Neural cell (in vitro differentiated cells): ENCODE results near the gene STIM2. TPM values are rescaled to one million over a fixed set of nuclear protein-coding genes. Genes with fewer than 3 reads are reported as not detected.
A peak's percentile ranks its signal among the peaks of the same experiment; 100 is the strongest.
"Not testable (repeated sequence)": the region's sequence is repeated elsewhere in the genome, so short reads cannot be mapped to it uniquely, and the experiment has no call there.

Experiments used
- H2AFZ ChIP-seq: fragments of 200-600, 300-800 bp; sonication (generic), shearing (Covaris generic); 2 replicates; pipeline ENCODE4 v1.6.0; 2014; ENCODE audit warnings: low read depth, mild to moderate bottlenecking, antibody characterized with exemption, low read length, moderate library complexity
- H3F3A ChIP-seq: fragments of 200-600 bp; shearing (Covaris generic); 2 replicates; pipeline ENCODE4 v1.6.1; 2016; ENCODE audit warnings: mild to moderate bottlenecking, moderate library complexity, mixed read lengths, antibody characterized with exemption, low read length; ENCODE audit not compliant: insufficient read depth, poor library complexity, severe bottlenecking
- H3K27ac ChIP-seq: fragments of 200-600, 300-800 bp; sonication (generic), shearing (Covaris generic); 2 replicates; pipeline ENCODE4 v1.5.1; 2014; ENCODE audit warnings: mild to moderate bottlenecking, low read length, moderate library complexity
- H3K27me3 ChIP-seq: fragments of 300-800, 200-600 bp; sonication (generic), shearing (Covaris generic); 2 replicates; pipeline ENCODE4 v1.6.0; 2014; ENCODE audit warnings: mild to moderate bottlenecking, low read depth, low read length, moderate library complexity; ENCODE audit not compliant: insufficient read depth
- H3K36me3 ChIP-seq: fragments of 300-800, 200-600 bp; sonication (generic), shearing (Covaris generic); 2 replicates; pipeline ENCODE4 v1.5.1; 2014; ENCODE audit warnings: mild to moderate bottlenecking, antibody characterized with exemption, low read length, moderate library complexity; ENCODE audit not compliant: insufficient read depth
- H3K4me2 ChIP-seq: fragments of 300-800, 200-600 bp; sonication (generic), shearing (Covaris generic); 2 replicates; pipeline ENCODE4 v1.6.0; 2014; ENCODE audit warnings: mild to moderate bottlenecking, low read length
- H3K4me3 ChIP-seq: fragments of 300-800, 200-600 bp; sonication (generic), shearing (Covaris generic); 2 replicates; pipeline ENCODE4 v1.5.1; 2014; ENCODE audit warnings: mild to moderate bottlenecking, low read length, moderate library complexity
- H3K79me2 ChIP-seq: fragments of 200-600 bp; shearing (Covaris generic); replicated peaks from 2 replicates; pipeline ENCODE4 v1.6.0; 2014; ENCODE audit warnings: mild to moderate bottlenecking, low read length, moderate library complexity; ENCODE audit not compliant: insufficient read depth
- H3K9ac ChIP-seq: fragments of 300-800, 200-600 bp; sonication (generic), shearing (Covaris generic); 2 replicates; pipeline ENCODE4 v1.6.1; 2016; ENCODE audit warnings: mild to moderate bottlenecking, low read length, mixed read lengths
- H3K9me2 ChIP-seq: fragments of 200-600 bp; shearing (Covaris generic); 2 replicates; pipeline ENCODE4 v1.6.1; 2016; ENCODE audit warnings: mild to moderate bottlenecking, low read length, mixed read lengths; ENCODE audit not compliant: insufficient read depth
- H3K9me3 ChIP-seq: fragments of 200-600, 300-800 bp; sonication (generic), shearing (Covaris generic); 2 replicates; pipeline ENCODE4 v1.6.1; 2016; ENCODE audit warnings: mild to moderate bottlenecking, mixed run types, low read length, moderate library complexity, mixed read lengths
- H4K20me1 ChIP-seq: fragments of 200-600 bp; shearing (Covaris generic); 2 replicates; pipeline ENCODE4 v1.6.1; 2016; ENCODE audit warnings: mild to moderate bottlenecking, mixed run types; ENCODE audit not compliant: insufficient read depth
- CTCF ChIP-seq: fragments of 450-650 bp; IDR thresholded peaks from 2 replicates; pipeline ENCODE4 v1.5.1; 2014; ENCODE audit warnings: antibody characterized with exemption, mild to moderate bottlenecking, moderate library complexity; ENCODE audit not compliant: poor library complexity, severe bottlenecking
- EP300 ChIP-seq: fragments of 450-650 bp; conservative IDR thresholded peaks from 2 replicates; pipeline ENCODE4 v1.6.1; 2014; ENCODE audit warnings: antibody characterized with exemption, mild to moderate bottlenecking, moderate library complexity; ENCODE audit not compliant: poor library complexity, severe bottlenecking
- EZH2 ChIP-seq: fragments of 200-600, 300-800 bp; shearing (Covaris generic), sonication (generic); IDR thresholded peaks from 2 replicates; pipeline ENCODE4 v1.6.1; 2014; ENCODE audit warnings: antibody characterized with exemption, low read length, borderline replicate concordance, mild to moderate bottlenecking; ENCODE audit not compliant: insufficient read depth, poor library complexity, severe bottlenecking
- MXI1 ChIP-seq: fragments of 450-650 bp; conservative IDR thresholded peaks from 2 replicates; pipeline ENCODE4 v1.6.1; 2014; ENCODE audit warnings: antibody characterized with exemption, mild to moderate bottlenecking; ENCODE audit not compliant: poor library complexity, severe bottlenecking
- POLR2AphosphoS5 ChIP-seq: IDR thresholded peaks from 2 replicates; pipeline ENCODE4 v1.6.1; 2012
- RAD21 ChIP-seq: fragments of 450-650 bp; conservative IDR thresholded peaks from 2 replicates; pipeline ENCODE4 v1.6.1; 2014; ENCODE audit warnings: antibody characterized with exemption, mild to moderate bottlenecking, moderate library complexity
- REST ChIP-seq: IDR thresholded peaks from 2 replicates; pipeline ENCODE4 v1.6.1; 2012; ENCODE audit warnings: borderline replicate concordance
- SMC3 ChIP-seq: fragments of 450-650 bp; conservative IDR thresholded peaks from 2 replicates; pipeline ENCODE4 v1.6.1; 2014; ENCODE audit warnings: antibody characterized with exemption, mild to moderate bottlenecking, moderate library complexity; ENCODE audit not compliant: poor library complexity
- TAF1 ChIP-seq: IDR thresholded peaks from 2 replicates; pipeline ENCODE4 v1.6.1; 2012; ENCODE audit warnings: low read depth
- polyA minus RNA-seq: library from RNA; depleted of rRNA, polyadenylated mRNA; stranded (reverse); fragments of >200 nt; gene quantifications from 2 replicates; pipeline ENCODE4 v1.2.3, GENCODE V29; 2014
- polyA plus RNA-seq: library from polyadenylated mRNA; depleted of rRNA; stranded (reverse); fragments of >200 nt; gene quantifications from 2 replicates; pipeline ENCODE4 v1.2.3, GENCODE V29; 2014

STIM2 gene
- polyA plus RNA-seq (16.9 and 25.3 TPM in 2 replicates), polyA minus RNA-seq (33.7 and 37.7 TPM in 2 replicates)

GRCh38 chr4:26860157-26860921, at the start of gene STIM2:
TSS of gene STIM2 (plus strand) at chr4:26860841.
- Histone ChIP-seq H3K27me3 (no peaks in the 10 kb centered on the region), H3K36me3 (no peaks in the 10 kb centered on the region), H3K4me2 (peak within 1 kb of the TSS; percentile 92), H3K79me2 (peaks cover 29% of the 10 kb centered on the region), H3K9me3 (no peaks in the 10 kb centered on the region), H3F3A (no peaks in the 10 kb centered on the region), H4K20me1 (no peaks in the 10 kb centered on the region), H2AFZ (peak within 1 kb of the TSS; percentile 62), H3K9me2 (no peaks in the 10 kb centered on the region), H3K9ac (peak within 1 kb of the TSS; percentile 80), H3K4me3 (peak within 1 kb of the TSS; percentile 75), H3K27ac (peak within 1 kb of the TSS; percentile 82)
- TF ChIP-seq POLR2AphosphoS5 (peak; percentile 64), RAD21 (peak; percentile 53), EP300 (peak; percentile 11), MXI1 (peak; percentile 32), REST (no peak), TAF1 (no peak), SMC3 (peak; percentile 49), EZH2 (no peak), CTCF (peak; percentile 72)

GRCh38 chr4:26811571-26811970, 49.1 kb upstream of the STIM2 start:
- not testable (repeated sequence) for H2AFZ ChIP-seq, H4K20me1 ChIP-seq, H3K27ac ChIP-seq, H3K4me3 ChIP-seq, H3K4me2 ChIP-seq, H3K9me2 ChIP-seq, H3K9me3 ChIP-seq, H3F3A ChIP-seq, H3K9ac ChIP-seq, H3K27me3 ChIP-seq, H3K36me3 ChIP-seq, H3K79me2 ChIP-seq
